GM12873 (cell line): ENCODE data around the gene PNLIPRP3.

Source experiments
- CTCF ChIP-seq: IDR thresholded peaks from 2 replicates; pipeline ENCODE4 v1.5.1; 2012; ENCODE audit warnings: low read depth, mild to moderate bottlenecking, moderate library complexity, low read length, control low read depth; ENCODE audit not compliant: insufficient read depth; ENCODE audit errors: missing control alignments

Gene PNLIPRP3

GRCh38 chr10:116521424-116522290 lies 94.0 kb downstream of the PNLIPRP3 start:
- TF ChIP-seq CTCF: peak; percentile 70

GRCh38 chr10:116522803-116523381 lies 95.2 kb downstream of the PNLIPRP3 start:
- no peak for TF ChIP-seq CTCF

GRCh38 chr10:116524736-116525135 lies 97.1 kb downstream of the PNLIPRP3 start:
- TF ChIP-seq CTCF: no peak

GRCh38 chr10:116526219-116526618 lies 98.6 kb downstream of the PNLIPRP3 start:
- no peak for TF ChIP-seq CTCF
